Activated T-cell treated with anti-CD3 and anti-CD28 coated beads for 48 hours (primary cell): ENCODE data around the gene TMEM116.
"Not testable (repeated sequence)": the region's sequence is repeated elsewhere in the genome, so short reads cannot be mapped to it uniquely, and the experiment has no call there.

Experiments used
- DNase-seq: peaks from one replicate; pipeline ENCODE4 v3.0.0-alpha.2; 2020; ENCODE audit warnings: low read depth

Gene TMEM116

DNA sequence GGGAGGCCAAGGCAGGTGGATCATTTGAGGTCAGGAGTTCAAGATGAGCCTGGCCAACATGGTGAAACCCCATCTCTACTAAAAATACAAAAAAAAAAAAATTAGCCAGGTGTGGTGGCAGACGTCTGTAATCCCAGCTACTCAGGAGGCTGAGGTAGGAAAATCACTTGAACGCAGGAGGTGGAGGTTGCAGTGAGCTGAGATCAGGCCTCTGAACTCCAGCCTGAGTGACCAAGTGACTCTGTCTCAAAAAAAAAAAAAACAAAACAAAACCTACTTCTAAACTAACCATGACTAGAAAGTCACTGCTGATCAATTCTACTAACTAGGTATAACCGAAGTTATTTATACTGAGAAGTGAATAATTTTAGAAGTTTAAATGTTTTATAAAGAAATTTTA is 3.4 kb downstream of the TMEM116 start:
- DNase-seq, result not testable (repeated sequence)

- no peak for DNase-seq
Measured at GRCh38 chr12:112008918-112009317, 4.0 kb downstream of the TMEM116 start.

- no peak for DNase-seq
Measured at GRCh38 chr12:112007945-112008344, 5.0 kb downstream of the TMEM116 start.

- no peak for DNase-seq
Measured at GRCh38 chr12:112005419-112006395, 7.3 kb downstream of the TMEM116 start.

DNA sequence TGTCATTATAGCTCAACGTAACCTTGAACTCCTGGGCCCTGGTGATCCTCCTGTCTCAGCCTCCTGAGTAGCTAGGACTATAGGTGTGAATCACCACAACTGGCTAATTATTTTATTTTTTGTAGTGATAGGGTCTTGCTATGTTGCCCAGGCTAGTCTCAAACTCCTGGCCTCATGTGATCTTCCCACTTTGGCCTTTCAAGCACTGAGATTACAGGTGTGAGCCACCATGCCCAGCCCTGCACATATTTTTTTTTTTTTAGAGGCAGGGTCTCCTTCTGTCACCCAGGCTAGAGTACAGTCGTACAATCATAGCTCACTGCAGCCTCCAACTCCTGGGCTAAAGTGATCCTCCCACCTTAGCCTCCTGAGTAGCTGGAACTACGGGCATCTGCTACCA is 8.9 kb downstream of the TMEM116 start:
- DNase-seq, result no peak

GRCh38 chr12:112001576-112001975 is 11.4 kb downstream of the TMEM116 start:
- DNase-seq, result no peak

GRCh38 chr12:112000820-112001219 is 12.1 kb downstream of the TMEM116 start:
- no peak for DNase-seq

- DNase-seq, result not testable (repeated sequence)
Measured at GRCh38 chr12:111999129-111999528, 13.8 kb downstream of the TMEM116 start.

DNA sequence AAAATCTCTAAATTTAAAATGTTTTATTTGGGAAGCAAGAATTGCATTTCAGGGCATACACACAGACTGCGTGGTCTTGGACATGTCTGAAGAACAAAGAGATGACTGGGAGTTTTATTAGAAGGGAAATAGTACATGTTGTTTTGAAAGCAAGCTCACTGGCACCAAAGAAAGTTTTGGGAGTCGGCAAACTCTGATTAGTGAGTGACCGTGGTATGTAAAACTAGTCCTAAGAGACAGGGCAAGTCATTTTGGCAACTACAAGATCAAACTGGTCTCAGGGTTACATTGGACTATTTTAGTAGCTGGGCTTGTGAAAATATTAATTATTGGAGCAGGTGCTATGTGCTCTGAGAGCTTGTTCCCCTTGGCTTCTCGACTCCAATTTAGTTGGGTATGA is 14.9 kb downstream of the TMEM116 start:
- DNase-seq, result no peak

GRCh38 chr12:111997300-111997699 is 15.7 kb downstream of the TMEM116 start:
- DNase-seq, result no peak

DNA sequence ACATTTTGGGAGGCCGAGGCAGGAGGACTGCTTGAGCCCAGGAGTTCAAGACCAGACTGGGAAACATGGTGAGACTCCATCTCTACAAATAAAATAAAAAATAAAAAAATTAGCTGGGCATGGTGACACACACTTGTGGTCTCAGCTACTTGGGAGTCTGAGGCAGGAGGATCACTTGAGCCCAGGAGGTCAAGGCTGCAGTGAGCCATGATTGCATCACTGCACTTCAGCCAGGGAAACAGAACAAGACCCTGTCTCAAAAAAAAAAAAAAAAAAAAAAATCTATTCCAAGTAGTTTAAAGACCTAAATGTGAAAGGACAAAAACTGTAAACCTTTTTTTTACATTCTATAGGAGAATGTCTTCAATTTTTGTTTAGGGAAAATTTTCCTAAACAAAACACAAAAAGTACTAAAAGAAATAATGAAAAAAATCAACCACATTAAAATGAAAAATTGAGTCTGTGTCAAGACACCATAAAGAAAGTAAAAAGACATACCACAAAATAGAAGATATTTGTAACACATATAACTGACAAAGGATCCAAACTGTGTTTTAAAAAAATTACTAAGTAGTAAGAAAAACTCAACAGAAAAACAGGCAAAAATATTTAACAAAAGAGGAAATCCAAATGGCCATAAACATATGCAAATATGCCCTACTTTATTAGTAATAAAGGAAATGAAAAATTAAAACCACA is 17.0 kb downstream of the TMEM116 start:
- DNase-seq, result no peak

DNA sequence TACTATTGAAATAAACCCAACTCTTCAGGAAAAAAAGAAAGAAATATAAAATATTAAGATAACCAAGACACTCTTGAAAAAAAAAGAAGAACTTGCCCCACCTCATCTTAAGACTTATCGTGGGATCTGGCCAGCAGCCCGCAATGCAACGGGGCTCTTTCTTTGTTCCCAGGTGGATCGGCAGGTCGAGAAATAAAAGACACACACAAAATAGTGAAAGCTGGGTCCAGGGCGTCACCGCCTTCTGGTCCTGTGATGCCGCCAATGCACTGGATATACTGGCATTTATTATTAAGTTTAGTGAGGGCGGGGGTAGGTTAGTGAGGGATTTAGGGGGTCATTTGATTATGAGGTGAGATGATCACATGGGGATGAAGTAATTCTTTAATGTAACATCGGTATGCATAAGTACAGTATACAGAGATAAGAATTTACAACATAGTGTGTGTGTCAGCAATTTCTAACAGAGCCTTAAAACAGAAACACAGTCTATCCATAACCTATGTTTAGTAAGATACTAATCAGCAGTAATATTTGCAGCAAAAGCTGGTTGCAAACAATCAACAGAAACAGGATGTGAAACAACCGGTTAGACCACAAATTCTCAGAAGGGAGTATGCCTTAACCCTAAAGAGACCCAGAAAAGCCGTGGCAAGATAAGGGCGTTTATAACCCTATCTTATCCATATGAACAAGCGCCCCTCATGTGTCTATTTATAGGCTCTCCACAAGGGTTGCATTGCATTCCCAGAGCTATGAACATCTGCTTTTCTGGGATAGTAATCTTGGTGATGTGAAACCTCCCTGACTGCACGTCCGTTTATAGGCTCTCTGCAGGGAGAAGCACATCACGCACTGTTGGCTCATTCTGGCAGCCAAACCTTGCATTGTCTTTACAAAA is 18.5 kb downstream of the TMEM116 start:
- not testable (repeated sequence) for DNase-seq

- no peak for DNase-seq
Measured at GRCh38 chr12:111993292-111994150, 19.4 kb downstream of the TMEM116 start.

GRCh38 chr12:111992464-111992863 is 20.5 kb downstream of the TMEM116 start:
- DNase-seq, result no peak

GRCh38 chr12:111991946-111992345 is 21.0 kb downstream of the TMEM116 start:
- DNase-seq, result no peak

DNA sequence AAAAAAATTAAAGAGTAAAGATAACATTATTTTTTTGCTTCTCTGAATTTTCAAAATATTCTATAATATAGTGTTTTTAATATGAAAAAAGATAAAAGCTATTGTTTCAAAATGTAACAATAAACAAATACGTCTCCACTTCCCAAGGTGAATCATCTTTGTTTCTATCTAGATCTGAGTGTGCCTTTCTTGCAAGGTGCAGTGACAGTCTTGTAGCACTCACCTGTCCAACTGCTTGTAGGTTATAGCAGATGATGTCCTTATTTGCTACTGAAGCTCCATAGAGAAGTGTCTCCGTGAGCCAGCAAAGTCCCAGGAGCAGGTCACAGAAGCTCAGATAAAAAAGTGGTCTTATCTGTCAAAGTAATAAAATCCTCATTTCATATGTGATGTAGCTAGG is 21.4 kb downstream of the TMEM116 start:
- DNase-seq, result no peak

DNA sequence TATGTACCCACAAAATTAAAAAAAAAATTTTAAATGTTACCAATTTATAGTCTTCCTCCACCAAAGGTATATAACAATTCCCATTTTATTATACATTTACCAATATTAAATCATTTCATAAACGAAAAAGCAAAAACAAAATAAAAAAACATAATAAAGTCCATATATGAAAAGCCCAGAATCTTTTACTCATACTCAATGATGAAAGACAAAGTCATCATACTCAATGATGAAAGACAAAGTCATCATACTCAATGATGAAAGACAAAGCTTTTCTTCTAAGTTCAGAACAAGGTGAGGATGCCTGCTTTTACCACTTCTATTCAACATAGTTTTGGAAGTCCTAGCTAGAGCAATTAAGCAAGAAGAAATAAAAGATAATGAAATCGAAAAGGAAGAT is 28.1 kb downstream of the TMEM116 start:
- no peak for DNase-seq

GRCh38 chr12:111981987-111982386 is 31.0 kb downstream of the TMEM116 start:
- DNase-seq, result no peak

- no peak for DNase-seq
Measured at GRCh38 chr12:111980598-111980997, 32.4 kb downstream of the TMEM116 start.

- DNase-seq, result no peak
Measured at GRCh38 chr12:111978545-111978944, 34.4 kb downstream of the TMEM116 start.

GRCh38 chr12:111976860-111977259 is 36.1 kb downstream of the TMEM116 start:
- DNase-seq, result no peak
